ENCODE measurements around the gene COMMD3. TPM values are rescaled to one million over a fixed set of nuclear protein-coding genes. Genes with fewer than 3 reads are reported as not detected.

Gene COMMD3
- total RNA-seq, 1 donor from 2014 or later: 92.4 TPM

DNA sequence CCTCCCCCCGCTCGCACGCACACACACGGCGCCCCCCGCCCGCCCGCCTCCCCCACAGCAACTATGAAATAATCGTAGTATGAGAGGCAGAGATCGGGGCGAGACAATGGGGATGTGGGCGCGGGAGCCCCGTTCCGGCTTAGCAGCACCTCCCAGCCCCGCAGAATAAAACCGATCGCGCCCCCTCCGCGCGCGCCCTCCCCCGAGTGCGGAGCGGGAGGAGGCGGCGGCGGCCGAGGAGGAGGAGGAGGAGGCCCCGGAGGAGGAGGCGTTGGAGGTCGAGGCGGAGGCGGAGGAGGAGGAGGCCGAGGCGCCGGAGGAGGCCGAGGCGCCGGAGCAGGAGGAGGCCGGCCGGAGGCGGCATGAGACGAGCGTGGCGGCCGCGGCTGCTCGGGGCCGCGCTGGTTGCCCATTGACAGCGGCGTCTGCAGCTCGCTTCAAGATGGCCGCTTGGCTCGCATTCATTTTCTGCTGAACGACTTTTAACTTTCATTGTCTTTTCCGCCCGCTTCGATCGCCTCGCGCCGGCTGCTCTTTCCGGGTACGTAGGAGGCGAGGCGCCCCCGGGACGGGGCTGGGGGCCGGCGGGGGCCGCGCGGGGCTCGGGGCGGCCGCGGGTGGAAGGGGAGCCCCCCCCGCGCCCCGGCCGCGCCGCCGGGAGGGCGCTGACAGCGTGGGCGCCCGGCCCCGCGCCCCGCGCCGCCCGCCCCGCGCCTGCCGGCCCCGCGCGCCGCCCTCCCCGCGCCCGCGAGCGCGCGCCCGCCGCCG, 5.2 kb downstream of the COMMD3 start:
- peaks cover 15% of the 10 kb centered on the region for H3K27me3 ChIP-seq (ENCODE audit: control insufficient read depth, insufficient read depth, low read length)
- TF ChIP-seq, protein P1, sequence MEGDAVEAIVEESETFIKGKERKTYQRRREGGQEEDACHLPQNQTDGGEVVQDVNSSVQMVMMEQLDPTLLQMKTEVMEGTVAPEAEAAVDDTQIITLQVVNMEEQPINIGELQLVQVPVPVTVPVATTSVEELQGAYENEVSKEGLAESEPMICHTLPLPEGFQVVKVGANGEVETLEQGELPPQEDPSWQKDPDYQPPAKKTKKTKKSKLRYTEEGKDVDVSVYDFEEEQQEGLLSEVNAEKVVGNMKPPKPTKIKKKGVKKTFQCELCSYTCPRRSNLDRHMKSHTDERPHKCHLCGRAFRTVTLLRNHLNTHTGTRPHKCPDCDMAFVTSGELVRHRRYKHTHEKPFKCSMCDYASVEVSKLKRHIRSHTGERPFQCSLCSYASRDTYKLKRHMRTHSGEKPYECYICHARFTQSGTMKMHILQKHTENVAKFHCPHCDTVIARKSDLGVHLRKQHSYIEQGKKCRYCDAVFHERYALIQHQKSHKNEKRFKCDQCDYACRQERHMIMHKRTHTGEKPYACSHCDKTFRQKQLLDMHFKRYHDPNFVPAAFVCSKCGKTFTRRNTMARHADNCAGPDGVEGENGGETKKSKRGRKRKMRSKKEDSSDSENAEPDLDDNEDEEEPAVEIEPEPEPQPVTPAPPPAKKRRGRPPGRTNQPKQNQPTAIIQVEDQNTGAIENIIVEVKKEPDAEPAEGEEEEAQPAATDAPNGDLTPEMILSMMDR (IDR thresholded peaks at IDR 0.05; ENCODE audit: insufficient read depth, low read length, poor library complexity, severe bottlenecking): no peak
- no peaks in the 10 kb centered on the region for H3K36me3 ChIP-seq (ENCODE audit: control insufficient read depth, insufficient read depth, low read length)
- no peak for DNase-seq (ENCODE audit: low read depth)
- H3K4me3 ChIP-seq (ENCODE audit: low read depth, low read length): peak overlapping the region; percentile 74

DNA sequence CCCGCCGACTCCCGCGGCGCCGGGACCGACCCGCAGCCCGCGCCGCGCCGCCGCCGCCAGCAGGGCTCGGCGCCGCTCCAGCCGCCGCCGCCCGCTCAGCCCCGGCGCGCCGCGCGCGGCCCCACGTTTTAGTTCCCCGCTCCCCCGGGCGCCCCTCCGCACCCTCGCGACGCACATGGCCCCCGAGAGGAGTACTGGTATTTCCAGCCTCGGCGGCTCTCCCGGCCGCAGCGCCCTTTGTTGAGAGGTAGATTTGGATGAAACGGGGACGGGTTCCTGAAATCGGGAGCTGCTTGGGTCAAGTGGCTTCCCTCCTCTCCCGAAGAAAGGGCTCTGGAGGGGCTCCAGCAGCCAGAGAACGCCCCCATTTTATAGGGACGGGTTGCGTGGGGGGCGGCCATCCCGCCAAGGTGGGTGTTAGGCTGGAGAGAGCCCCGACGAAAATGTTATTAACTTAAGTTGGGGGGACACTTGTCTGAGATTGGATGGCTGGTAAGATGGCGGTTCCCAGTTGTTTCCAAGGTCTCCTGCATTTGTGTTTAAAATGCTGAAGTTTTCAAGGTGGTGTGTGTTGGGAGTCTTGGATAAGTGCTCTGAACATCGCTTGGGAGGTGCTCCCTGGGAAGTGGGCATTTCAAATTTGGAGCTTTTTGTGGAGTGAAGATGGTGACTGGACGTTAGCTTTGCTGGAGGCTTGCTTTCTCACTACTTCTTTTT, 5.9 kb downstream of the COMMD3 start:
- Histone ChIP-seq H3K4me3 (ENCODE audit: low read depth, low read length) (peak overlapping the region; percentile 74), H3K27me3 (ENCODE audit: control insufficient read depth, insufficient read depth, low read length) (peaks cover 15% of the 10 kb centered on the region), H3K36me3 (ENCODE audit: control insufficient read depth, insufficient read depth, low read length) (no peaks in the 10 kb centered on the region)
- DNase-seq (ENCODE audit: low read depth): no peak
- TF ChIP-seq, protein P1 (IDR thresholded peaks at IDR 0.05; ENCODE audit: insufficient read depth, low read length, poor library complexity, severe bottlenecking): no peak

DNA sequence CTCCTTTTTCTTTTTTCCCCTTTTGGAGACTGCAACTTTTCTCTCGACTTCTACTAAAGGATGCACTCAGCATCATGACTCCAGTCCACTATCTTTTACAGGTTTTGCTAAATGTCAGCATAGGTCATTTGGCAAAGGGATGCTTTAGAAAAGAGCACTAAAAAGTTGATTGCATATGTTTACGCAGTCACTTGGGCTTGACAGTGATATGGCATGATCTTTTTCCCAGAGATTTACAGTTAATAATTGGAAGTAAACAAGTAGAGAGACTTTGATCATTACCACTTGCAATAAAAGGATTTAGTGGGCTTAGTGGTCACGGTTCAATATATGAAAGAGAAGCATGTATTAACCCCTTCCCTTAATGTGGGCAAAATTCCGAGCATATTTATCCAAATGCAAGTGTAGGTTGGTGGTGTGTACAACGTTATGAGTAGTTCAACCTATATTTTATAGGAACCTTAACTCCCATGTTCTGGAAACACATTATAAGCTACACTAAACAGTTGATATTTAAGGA, 6.5 kb downstream of the COMMD3 start:
- DNase-seq (ENCODE audit: low read depth): no peak
- Histone ChIP-seq H3K4me3 (ENCODE audit: low read depth, low read length) (peak overlapping the region; percentile 74), H3K27me3 (ENCODE audit: control insufficient read depth, insufficient read depth, low read length) (peaks cover 15% of the 10 kb centered on the region), H3K36me3 (ENCODE audit: control insufficient read depth, insufficient read depth, low read length) (no peaks in the 10 kb centered on the region)
- TF ChIP-seq, protein P1 (IDR thresholded peaks at IDR 0.05; ENCODE audit: insufficient read depth, low read length, poor library complexity, severe bottlenecking): no peak

DNA sequence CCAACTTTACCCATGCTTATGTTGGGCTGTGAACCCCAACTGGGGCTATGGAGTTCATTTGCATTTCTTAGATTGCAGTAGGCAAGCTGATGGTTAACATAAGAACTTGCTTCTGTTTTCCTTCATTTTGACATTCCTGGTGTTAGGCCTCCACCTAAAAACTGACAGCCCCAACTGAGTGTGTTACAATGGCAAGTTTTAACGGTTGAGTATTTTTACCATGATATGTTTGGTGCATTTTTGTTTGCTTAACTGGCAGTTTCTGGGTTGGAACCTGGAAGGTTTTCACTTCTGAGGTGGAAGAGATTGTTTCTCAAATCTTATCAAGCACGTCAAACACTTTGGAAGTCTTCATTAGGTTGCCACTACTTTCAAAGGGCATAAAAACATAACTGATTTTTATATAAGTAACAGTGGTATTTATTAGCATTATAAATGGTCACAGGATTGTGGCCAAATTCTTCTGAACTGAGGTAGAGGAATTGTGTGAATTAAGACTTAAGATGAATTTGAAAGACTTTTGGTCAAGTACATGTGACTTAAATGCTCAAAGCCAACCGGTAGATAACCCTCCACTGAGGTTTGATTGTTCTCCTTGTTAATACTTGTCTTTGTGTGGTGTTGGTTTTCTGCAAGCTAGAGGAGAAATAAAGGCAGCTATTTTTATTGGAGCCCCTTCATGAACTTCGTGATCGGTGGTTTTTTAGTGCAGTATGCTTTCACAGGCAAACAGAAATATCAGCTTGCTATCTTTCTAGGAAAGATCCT, 7.5 kb downstream of the COMMD3 start:
- H3K27me3 ChIP-seq (ENCODE audit: control insufficient read depth, insufficient read depth, low read length): peaks cover 15% of the 10 kb centered on the region
- TF ChIP-seq, protein P1 (IDR thresholded peaks at IDR 0.05; ENCODE audit: insufficient read depth, low read length, poor library complexity, severe bottlenecking): no peak
- H3K4me3 ChIP-seq (ENCODE audit: low read depth, low read length): no peak overlapping the region
- no peak for DNase-seq (ENCODE audit: low read depth)
- H3K36me3 ChIP-seq (ENCODE audit: control insufficient read depth, insufficient read depth, low read length): no peaks in the 10 kb centered on the region

- TF ChIP-seq, protein P1 (IDR thresholded peaks at IDR 0.05; ENCODE audit: insufficient read depth, low read length, poor library complexity, severe bottlenecking): no peak
- Histone ChIP-seq H3K27me3 (ENCODE audit: control insufficient read depth, insufficient read depth, low read length) (peaks cover 15% of the 10 kb centered on the region), H3K36me3 (ENCODE audit: control insufficient read depth, insufficient read depth, low read length) (no peaks in the 10 kb centered on the region), H3K4me3 (ENCODE audit: low read depth, low read length) (no peak overlapping the region)
- DNase-seq (ENCODE audit: low read depth): no peak
These were observed 8.2 kb downstream of the COMMD3 start for GRCh38 chr10:22324413-22324812.

Measured in kidney epithelial cell (primary cell).